ENCODE results near the gene RAI14.

RAI14 gene

GRCh38 chr5:34831303-34831702, 175.2 kb downstream of the RAI14 start:
- TF ChIP-seq SIN3A (IDR thresholded peaks at IDR 0.05; ENCODE audit: borderline replicate concordance, insufficient read depth, low read length) (no peak), TAF1 (IDR thresholded peaks at IDR 0.05; ENCODE audit: borderline replicate concordance, insufficient read depth, low read length) (no peak), REST (IDR thresholded peaks at IDR 0.05; ENCODE audit: insufficient read depth in 1 of 2, low read depth in 2 of 2, low read length in 2 of 2) (no peak), FOXP2 (optimal IDR thresholded peaks at IDR 0.05; ENCODE audit: borderline replicate concordance, extremely low read depth, extremely low read length, insufficient read depth) (no peak)

GRCh38 chr5:34832568-34832967, 176.4 kb downstream of the RAI14 start:
- no peak for TF ChIP-seq POLR2AphosphoS5 (IDR thresholded peaks at IDR 0.05; ENCODE audit: low read depth, low read length)
- no peak for TF ChIP-seq REST (IDR thresholded peaks at IDR 0.05; ENCODE audit: insufficient read depth in 1 of 2, low read depth in 2 of 2, low read length in 2 of 2)
- no peak for TF ChIP-seq FOXP2 (optimal IDR thresholded peaks at IDR 0.05; ENCODE audit: borderline replicate concordance, extremely low read depth, extremely low read length, insufficient read depth)
- no peak for TF ChIP-seq SIN3A (IDR thresholded peaks at IDR 0.05; ENCODE audit: borderline replicate concordance, insufficient read depth, low read length)
- no peak for TF ChIP-seq TAF1 (IDR thresholded peaks at IDR 0.05; ENCODE audit: borderline replicate concordance, insufficient read depth, low read length)

- no peak for TF ChIP-seq REST (IDR thresholded peaks at IDR 0.05; ENCODE audit: insufficient read depth in 1 of 2, low read depth in 2 of 2, low read length in 2 of 2)
- no peak for TF ChIP-seq TAF1 (IDR thresholded peaks at IDR 0.05; ENCODE audit: borderline replicate concordance, insufficient read depth, low read length)
- TF ChIP-seq SIN3A (IDR thresholded peaks at IDR 0.05; ENCODE audit: borderline replicate concordance, insufficient read depth, low read length): no peak
- TF ChIP-seq FOXP2 (optimal IDR thresholded peaks at IDR 0.05; ENCODE audit: borderline replicate concordance, extremely low read depth, extremely low read length, insufficient read depth): no peak
- TF ChIP-seq POLR2AphosphoS5 (IDR thresholded peaks at IDR 0.05; ENCODE audit: low read depth, low read length): no peak
These were observed 177.0 kb downstream of the RAI14 start for GRCh38 chr5:34833090-34833489.

GRCh38 chr5:34833976-34834793, 178.1 kb downstream of the RAI14 start:
- TF ChIP-seq SIN3A (IDR thresholded peaks at IDR 0.05; ENCODE audit: borderline replicate concordance, insufficient read depth, low read length) (no peak), TAF1 (IDR thresholded peaks at IDR 0.05; ENCODE audit: borderline replicate concordance, insufficient read depth, low read length) (no peak), REST (IDR thresholded peaks at IDR 0.05; ENCODE audit: insufficient read depth in 1 of 2, low read depth in 2 of 2, low read length in 2 of 2) (no peak), FOXP2 (optimal IDR thresholded peaks at IDR 0.05; ENCODE audit: borderline replicate concordance, extremely low read depth, extremely low read length, insufficient read depth) (no peak), POLR2AphosphoS5 (IDR thresholded peaks at IDR 0.05; ENCODE audit: low read depth, low read length) (no peak)

Measured in PFSK-1 (cell line).